GM19467 (cell line): Measurements from ENCODE around the gene FHL3.
"Not testable (repeated sequence)": the region's sequence is repeated elsewhere in the genome, so short reads cannot be mapped to it uniquely, and the experiment has no call there.

Source experiments
- ATAC-seq: cut with Tn5 transposase; IDR thresholded peaks from one replicate; pipeline ENCODE4 v1.9.1; 2021; ENCODE audit warnings: mild to moderate bottlenecking, moderate library complexity; ENCODE audit not compliant: unreplicated experiment

Gene FHL3

DNA sequence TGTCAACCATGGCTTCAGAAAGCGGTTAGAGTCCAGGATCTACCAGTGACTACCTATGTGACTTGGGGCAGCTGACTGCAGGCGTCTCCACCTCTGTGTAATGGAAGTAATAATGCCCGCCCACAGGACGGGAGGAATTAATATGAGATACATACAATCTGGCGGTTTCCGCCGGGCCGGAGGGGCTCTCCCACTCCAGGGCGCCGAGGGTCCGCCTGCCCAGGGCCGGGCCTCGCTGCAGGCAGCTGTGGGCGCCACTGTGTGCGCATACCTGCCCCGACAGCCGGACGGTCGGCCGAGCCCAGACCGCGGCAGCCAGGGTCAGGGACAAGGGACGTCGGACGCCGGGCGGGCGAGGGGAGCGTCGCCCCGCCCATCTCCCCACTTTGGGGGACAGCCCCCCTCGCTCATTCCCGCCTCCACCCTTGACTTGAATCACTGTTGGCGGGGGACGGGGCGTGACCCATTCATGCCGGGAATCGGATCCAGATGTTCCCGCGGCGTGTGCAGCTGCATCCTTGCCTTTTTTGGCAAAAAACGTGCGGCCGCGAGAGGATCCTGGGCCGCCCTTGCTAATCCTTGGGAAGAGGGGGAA, 9.5 kb downstream of the FHL3 start:
- no peak for ATAC-seq

DNA sequence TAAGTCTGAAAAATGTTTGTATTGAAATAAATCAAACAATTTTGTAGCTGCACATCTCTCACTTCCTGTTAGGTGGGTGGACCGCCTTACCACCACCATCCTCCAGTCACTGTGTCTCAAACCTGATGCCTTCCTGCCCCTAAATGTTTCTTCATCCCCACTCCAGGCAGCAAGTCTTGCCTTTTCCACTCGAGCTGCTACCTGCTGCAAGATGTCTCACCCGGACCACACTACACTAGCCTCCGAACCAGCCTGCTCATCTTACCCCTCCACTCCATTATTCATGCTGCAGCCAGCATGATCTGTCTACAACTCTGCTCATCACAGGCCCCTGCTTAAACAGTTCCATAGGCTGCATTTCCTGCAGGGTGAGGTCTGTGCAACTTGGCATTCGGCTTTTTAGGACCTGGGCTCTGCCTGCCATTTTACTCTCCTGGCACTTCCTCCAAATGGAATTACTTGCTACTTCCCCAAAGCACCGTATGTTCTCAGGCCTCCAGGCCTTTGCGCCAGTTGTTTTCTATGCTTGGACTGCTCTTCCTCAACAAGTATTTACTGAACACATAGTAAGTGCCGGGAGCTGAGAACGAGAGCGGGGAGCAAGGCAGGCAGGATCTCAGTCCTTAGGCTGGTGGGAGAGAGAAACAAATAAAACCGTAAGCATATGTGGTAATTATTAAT, 10.3 kb downstream of the FHL3 start:
- ATAC-seq: no peak

DNA sequence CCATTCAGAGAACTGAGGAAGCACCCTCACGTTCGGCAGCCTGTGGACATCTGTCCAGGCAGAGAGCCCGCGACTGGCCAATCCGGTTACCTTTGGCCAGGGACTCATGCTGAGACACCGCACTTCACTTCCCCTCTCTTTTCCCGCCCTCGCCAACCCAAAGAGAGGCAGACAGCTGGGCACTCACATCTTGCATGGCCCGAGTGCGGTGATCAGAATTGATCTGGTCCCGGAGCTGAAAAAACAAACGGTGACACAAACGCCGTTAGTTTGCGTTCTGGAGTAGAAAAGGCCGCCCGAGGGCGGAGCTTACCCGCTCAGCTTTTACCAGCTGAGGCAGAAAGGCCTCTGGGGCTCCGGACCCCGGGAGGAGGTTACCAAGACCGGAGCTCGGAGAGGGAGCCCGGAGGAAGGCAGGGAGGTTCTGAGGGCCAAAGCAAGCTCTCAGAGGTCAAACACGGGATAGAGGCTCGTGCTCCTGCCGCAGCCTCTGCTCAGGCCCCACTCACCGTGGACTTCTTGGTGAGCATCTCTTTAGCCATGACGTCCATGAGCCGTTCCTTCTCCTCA, 15.9 kb downstream of the FHL3 start:
- ATAC-seq: peak; percentile 21

DNA sequence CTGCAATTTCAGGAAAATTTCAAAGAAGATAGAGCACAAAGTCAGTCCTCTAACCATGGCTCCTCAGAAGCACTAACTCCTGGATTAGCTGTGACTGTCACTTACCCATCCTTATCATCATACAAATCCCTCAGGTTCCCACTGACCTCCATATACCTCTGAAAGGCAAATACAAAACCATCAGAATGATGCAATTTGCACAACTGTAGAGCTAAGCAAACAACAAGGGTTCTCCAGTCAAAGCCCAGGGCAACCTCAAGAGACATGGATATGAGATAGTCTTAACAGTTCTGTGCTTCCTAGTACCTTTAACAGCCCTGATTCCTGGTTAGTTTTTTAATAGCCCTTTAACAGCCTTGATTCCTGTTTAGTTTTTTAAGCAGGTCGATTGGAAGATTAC, 17.6 kb downstream of the FHL3 start:
- ATAC-seq: no peak

- ATAC-seq: no peak
These were observed 21.8 kb downstream of the FHL3 start for GRCh38 chr1:37983546-37983945.

DNA sequence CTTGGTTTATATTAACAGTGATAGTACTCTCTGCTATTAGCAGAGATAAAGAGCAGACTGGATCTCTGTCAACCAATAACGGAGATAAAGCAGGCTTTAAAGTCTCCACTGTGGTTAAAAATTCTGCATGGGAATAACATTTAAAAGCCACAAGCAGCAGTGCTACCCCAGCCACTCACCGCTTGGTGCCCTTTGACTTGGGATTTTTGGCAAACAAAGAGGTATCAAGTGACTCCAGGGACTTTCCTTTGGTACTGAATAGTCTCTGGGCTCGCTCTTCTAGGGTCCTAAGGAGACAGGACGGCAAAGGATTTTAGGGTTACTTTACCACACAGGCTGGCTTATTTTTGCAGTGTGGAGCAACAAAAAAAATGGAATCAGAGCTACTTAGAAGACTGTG, 26.8 kb downstream of the FHL3 start:
- ATAC-seq: no peak

GRCh38 chr1:37975083-37975482, 30.2 kb downstream of the FHL3 start:
- ATAC-seq: not testable (repeated sequence)

DNA sequence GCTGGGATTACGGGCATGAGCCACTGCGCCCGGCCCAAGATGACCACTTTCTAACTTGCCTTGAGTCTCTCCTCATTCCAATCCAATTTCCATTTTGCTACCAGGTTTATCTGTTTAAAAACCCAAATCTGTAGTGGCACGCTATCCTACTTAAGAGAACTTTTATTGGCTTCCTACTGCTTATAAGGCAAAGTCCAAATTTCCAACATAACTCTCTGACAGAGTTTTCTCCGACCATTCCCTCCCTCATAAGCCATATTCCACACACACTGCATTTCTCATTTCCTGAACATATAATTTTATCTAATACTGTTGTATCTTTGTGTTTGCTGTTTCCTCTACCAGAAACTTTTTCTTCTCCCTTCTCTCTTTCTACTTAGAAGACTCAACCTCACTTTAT, 30.7 kb downstream of the FHL3 start:
- ATAC-seq: no peak

DNA sequence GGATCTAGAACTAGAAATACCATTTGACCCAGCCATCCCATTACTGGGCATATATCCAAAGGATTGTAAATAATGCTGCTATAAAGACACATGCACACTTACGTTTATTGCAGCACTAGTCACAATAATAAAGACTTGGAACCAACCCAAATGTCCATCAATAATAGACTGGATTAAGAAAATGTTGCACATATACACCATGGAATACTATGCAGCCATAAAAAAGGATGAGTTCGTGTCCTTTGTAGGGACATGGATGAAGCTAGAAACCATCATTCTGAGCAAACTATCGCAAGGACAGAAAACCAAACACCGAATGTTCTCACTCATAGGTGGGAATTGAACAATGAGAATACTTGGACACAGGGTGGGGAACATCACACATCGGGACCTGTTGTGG, 31.6 kb downstream of the FHL3 start:
- not testable (repeated sequence) for ATAC-seq

DNA sequence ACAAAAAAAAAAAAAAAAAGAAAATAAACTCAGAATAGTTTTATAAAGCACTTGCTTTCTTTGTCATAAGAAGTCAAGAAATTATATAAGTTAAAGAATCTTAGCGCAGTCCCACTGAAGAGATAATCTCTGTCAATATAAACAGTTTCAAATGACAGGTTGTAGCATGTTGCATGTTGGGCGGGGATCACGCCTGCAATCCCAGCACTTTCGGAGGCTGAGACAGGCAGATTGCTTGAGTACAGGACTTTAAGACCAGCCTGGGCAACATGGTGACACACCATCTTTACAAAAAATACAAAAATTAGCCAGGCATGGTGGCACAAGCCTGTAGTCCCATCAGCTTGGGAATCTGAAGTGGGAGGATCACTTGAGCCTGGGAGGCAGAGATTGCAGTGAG, 40.0 kb downstream of the FHL3 start:
- ATAC-seq: no peak

- ATAC-seq: not testable (repeated sequence)
These were observed 41.2 kb downstream of the FHL3 start for GRCh38 chr1:37964106-37964505.

DNA sequence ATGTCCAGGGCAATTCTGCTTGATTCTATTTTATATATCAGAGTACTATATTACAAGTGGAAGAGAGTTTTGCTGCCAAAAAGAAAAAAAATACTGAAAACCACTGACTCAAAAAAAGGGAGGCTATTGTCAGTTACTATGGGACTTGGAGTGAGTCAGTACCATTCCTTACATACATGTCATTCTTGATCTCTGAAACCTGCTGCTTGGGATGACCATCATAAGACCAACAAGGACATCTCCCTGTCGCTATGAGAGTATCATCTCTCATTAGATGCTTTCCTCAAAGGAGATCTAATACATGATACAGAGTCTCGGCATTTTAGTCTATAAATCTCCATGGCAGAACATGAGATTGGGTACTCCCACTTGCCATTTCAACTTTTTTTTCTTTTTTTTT, 46.6 kb downstream of the FHL3 start:
- ATAC-seq: no peak

DNA sequence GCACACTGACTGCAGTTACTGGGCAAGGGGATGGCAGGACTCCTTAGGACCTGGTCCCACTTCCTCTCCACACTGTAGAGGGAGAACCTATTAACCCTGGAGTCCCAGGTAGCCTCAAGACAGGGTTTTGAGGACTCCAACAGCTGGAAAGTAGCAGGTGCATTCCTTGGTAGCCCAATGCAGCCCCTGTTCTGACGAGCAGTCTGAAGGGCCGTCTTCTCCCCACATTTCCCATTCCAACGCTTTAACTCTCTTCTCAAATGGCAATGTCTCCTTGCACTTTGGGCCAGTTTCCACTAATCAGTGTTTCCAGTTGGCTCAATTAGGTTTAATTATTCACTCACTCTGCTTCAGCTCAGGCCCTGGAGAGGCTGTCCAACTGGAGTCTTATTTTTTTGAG, 49.6 kb downstream of the FHL3 start:
- ATAC-seq: no peak

DNA sequence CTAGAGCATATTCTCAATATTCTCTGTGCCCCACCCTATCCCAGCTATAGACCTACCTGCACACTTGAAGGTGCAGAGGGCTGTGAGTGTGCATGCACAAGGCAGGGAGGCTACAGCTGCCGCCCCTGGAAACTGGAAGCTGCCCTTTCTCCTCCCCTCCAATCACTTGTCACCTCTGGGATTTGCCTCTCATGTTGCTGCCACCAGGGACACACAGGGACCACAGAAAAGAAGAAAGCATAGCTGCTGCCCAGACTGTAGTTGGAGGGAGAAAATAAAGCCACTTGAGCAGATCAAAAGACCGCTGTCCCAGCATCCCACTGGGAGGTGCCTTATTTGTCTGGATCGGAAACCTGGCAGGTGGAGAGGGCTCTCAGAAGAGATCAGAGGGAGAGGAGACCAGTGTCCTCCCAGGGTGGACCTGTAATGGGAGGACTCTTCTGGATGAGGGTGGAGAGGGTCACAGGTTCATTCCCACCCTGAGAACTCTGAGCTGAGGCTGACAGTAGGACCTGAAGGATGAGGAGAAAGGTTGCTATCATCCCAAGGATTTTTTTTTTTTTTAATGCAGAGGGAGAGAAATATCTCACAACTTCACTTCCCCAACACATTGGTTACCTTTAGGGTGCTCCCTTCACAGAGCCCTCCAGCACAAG, 50.9 kb downstream of the FHL3 start:
- no peak for ATAC-seq

DNA sequence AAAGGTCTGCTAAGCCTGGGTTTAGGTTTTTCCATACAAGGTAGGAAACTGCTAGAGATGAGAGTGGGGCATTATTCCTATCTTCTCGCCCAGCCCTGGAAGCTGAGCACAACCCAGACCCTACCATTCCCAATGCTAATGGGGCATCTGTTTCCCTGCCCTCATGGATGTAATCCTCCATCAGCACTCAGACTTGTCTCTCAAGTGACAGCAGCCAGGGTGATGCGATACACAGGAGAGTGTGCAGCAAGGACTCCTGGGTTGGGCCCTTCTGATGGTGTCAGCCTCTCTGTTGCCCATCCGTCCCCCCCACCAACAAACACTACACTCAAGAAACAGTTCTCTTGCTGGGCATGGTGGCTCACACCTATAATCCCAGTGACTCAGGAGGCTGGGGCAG, 52.6 kb downstream of the FHL3 start:
- no peak for ATAC-seq

GRCh38 chr1:37951783-37952624, 53.3 kb downstream of the FHL3 start:
- no peak for ATAC-seq

DNA sequence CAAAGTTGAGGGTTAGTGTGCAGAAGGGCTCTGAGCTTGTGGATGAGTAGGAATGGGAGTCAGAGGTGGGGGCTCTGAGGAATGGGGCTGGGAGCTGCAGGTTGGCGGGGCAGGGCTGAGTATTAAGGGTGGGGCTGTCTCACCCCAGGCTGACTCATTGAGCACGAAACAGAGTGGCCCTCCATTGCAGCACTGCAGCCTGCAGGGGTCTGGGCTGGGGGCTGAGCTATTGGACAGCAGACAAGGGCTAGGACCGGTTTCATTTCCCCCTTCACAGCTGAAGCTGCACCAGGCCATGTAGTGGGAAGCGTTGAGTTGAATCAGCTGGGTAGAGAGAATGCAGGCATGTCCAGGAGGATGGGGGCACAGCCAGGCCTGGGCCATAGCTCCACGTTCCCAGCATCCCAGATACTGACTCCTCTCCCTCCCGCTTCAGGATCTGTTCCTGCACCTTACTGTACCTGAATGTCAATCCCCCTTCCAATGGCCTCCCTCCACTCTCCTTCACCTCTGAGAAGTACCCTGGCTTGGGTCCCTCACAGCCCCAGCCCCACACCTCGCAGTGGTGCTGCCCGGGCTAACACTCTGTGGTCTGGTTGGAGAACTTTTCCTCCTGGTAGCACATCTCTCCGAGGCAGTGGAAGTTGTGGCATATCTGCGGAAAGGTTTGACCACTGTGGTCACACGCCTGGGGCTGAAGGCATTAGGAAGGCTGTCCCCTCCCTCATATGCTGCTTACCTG, 54.1 kb downstream of the FHL3 start:
- ATAC-seq: no peak

- no peak for ATAC-seq
These were observed 55.7 kb downstream of the FHL3 start for GRCh38 chr1:37949524-37950152.

DNA sequence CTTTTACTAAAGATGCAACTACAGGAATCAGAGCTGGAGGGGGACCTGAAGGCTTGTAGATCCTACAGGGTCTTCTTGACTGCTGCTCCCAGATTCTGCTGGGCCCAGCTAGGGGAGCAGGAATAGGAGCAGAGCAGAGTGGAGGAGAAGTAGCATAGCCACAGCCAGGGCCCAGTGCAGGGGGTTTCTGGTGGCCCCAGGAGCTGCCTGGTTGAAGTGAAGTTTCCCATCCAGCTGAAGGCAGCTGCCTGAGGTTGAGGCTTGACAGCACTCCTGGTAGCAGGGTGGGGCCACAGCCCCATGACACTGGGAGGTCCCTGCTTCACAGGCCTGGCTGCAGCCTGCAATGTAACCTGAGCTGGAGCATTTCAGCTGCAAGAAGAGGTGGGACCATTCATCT, 56.5 kb downstream of the FHL3 start:
- ATAC-seq: no peak

DNA sequence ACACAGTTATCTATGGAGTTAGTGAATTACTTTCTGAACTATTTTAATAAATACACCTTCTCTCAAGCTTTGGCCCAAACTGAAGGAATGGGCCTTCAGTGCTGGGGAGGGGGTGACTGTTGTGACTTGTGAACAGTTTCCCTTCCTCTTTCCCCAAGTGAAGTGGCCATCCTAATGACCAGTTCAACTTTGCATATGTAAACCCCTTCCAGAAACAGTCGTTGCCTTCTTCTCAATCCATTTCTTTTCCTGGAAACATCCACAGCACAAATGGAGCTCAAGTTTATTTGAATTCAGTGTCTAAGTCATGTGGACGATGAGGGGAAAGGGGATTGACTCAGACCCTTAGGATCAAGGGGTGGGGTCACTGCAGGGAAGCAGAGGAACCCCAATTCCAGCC, 57.1 kb downstream of the FHL3 start:
- no peak for ATAC-seq
